AG20443 (cell line): ENCODE measurements around the gene DPH6.
"Not testable (repeated sequence)": the region's sequence is repeated elsewhere in the genome, so short reads cannot be mapped to it uniquely, and the experiment has no call there.

ENCODE experiments used
- DNase-seq: peaks from one replicate; pipeline ENCODE4 v3.0.0; 2012; ENCODE audit warnings: low spot score, mixed read lengths

Gene DPH6

GRCh38 chr15:35437157-35437556 is 108.8 kb downstream of the DPH6 start:
- DNase-seq: peak; percentile 27

DNA sequence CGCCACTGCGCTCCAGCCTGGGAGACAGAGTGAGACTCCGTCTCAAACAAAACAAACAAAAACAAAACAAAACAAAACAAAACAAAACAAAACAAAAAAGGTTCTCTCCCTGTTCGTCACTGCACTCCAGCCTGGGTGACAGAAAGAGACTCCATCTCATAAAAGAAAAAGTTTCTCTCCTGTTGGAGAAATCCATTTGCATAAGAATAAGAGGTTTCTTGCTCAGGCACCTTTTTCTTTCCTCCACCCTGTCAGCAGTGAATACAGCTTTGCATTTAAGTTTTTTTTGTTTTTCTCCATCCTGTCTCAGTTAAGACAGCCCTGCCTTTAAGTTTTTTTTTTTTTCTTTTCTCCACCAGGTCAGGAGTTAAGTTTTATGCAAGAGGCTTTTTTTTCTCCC is 109.5 kb downstream of the DPH6 start:
- no peak for DNase-seq

GRCh38 chr15:35431281-35431680 is 114.7 kb downstream of the DPH6 start:
- no peak for DNase-seq

GRCh38 chr15:35430301-35430700 is 115.7 kb downstream of the DPH6 start:
- DNase-seq: no peak

GRCh38 chr15:35427496-35427895 is 118.5 kb downstream of the DPH6 start:
- DNase-seq: no peak

GRCh38 chr15:35427091-35427490 is 118.9 kb downstream of the DPH6 start:
- peak; percentile 34 for DNase-seq

DNA sequence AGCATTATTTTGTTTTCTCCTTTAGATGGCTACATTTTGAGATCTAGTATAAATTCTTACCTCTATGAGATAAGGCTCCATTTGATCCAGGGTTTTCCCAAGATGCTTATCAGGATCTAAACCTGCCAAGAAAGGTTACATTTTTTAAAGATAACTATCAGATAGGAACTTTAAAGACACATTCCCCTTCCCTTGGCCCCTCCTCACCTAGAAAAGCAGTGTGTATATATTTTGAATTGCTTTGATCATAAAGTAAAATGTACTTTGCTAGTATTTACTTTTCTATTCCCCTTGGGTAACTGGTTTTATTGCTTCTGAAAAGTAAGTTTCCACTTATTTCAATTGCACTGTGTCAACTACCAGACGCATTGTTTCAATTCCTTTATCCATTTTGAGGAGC is 135.2 kb downstream of the DPH6 start:
- DNase-seq: no peak

- peak; percentile 8 for DNase-seq
Observed at GRCh38 chr15:35399901-35400300, 146.1 kb downstream of the DPH6 start.

DNA sequence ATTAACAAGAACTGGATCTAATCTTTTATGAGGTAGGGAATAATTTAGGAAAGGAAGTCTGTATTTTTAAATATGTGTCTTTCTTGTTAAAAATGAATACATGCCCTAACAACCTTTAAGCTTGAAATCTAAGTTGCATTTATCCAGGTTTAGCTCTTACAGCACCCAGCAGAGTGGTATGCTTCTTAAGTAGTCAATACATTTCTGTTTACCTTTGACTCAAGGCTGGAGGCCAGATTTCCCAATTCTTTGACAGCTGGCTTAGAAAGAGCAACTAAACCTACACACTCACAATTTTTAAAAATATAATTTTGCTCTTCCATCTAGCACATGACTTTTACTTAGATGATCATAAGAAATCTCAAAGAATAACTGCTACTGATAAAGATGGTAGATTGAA is 148.9 kb downstream of the DPH6 start:
- no peak for DNase-seq

DNA sequence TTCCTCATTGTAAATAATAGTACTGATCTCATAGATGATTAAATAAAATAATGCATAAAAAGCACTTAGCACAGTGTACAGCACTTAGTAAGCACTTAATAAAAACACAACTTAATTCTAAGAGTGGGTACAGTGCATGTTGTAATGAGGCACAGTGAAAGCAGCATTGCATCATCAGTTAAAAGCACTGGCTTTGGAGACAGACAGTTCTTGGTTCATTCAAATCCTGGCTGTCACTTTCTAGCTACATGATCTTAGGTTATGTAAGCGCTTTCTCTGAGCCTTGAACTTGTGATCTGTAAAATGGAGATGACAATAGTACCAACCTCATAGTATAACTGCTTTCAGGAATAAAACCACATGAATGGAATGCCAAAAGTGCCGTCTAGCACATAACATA is 151.5 kb downstream of the DPH6 start:
- DNase-seq: no peak

DNA sequence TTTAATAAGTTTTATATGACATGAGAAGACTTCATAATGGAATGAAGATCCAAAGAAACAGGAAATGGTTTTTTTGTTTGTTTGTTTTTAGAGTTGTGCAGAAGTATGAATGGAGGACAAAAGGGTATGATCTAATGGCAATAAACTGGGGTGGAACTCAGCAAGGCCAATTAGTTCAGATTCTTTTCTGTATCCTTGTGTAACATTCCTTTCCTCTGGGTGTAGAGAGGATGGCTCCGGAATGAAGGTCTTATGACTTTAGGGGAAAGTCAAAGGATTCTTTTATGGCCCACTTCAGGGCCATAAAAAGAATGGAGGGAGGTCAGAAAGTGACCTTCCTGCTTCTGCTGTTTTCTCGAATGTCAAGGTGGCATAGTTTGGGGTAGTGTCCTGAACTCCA is 152.6 kb downstream of the DPH6 start:
- peak; percentile 38 for DNase-seq

GRCh38 chr15:35391408-35391984 is 154.5 kb downstream of the DPH6 start:
- not testable (repeated sequence) for DNase-seq

- no peak for DNase-seq
Observed at GRCh38 chr15:35383506-35383905, 162.5 kb downstream of the DPH6 start.

DNA sequence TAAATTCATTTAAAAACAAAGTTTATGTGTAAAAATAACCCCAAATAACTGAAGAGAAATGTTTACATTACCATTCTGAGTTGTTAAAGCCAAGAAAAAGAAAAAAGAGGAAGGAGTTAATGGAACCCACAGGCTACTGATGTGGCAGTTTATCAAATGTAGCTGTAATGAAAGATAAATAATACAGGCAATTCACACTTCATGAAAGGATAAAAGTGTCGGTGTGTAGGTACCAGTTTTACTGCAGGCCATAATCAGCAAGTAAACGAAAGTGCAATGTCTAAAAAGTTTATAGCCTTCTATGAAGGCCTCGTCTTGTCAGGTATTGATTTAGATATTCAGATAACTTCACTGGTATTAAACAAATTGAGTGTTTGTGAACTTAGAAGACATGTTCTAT is 164.6 kb downstream of the DPH6 start:
- DNase-seq: no peak

GRCh38 chr15:35379972-35380371 is 166.0 kb downstream of the DPH6 start:
- no peak for DNase-seq

DNA sequence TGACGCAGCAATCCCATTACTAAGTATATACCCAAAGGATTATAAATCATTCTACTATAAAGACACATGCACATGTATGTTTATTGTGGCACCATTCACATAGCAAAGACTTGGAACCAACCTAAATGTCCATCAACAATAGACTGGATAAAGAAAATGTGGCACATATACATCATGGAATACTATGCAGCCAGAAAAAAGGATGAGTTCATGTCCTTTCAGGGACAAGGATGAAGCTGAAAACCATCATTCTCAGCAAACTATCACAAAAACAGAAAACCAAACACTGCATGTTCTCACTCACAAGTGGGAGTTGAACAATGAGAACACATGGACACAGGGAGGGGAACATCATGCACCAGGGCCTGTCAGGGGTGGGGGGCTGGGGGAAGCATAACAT is 167.5 kb downstream of the DPH6 start:
- DNase-seq: not testable (repeated sequence)

- no peak for DNase-seq
Observed at GRCh38 chr15:35376707-35377106, 169.3 kb downstream of the DPH6 start.

DNA sequence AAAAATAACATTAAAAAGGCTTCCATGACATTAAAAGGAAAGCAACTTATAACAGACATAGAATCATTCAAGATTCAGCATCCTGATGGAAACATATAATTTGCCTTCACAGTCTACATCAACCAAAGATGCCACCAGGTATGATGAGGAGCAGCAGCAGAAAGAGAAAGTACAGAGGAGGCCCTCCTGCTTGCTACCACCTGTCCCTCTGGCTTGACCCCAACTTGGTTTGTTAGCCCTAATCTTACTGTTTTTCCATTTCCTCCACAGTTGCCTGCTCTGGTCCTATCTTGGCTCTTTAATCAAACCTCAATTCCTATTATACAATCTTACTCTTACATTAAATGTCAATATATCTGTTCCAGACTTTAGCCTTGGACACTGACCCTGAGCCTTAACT is 171.3 kb downstream of the DPH6 start:
- no peak for DNase-seq

DNA sequence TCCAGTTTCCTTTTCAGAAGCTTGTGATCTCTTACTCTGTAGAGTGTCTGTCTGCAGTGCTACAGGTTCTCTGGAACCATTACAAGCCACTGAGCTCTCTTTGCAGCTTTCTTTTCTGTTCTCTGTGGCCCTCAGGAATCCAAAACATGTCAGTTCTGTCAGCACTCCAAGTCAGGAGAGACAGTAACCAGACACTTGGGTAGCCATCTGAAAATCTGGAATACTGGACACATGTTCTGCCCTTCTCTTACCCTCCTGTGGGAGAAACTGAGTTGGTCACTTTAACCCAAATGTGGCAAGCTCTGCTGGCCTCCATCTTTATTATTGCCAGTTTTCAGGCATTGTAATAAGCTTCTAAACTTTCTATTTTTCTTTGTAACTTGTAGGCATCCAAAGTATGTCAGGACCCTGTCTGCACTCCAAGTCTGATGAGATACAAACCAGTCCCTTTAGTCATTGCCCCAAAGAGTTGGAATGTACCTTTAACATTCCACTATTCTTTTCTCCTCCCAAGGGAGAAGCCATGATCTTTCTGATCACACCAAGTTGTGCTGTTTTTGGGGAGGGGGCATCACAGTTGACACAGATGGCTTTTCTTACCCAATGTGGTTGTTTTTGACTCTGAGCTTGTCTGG is 183.7 kb downstream of the DPH6 start:
- peak; percentile 59 for DNase-seq

- DNase-seq: no peak
Observed at GRCh38 chr15:35358824-35359223, 187.1 kb downstream of the DPH6 start.

GRCh38 chr15:35351059-35351458 is 194.9 kb downstream of the DPH6 start:
- DNase-seq: no peak

DNA sequence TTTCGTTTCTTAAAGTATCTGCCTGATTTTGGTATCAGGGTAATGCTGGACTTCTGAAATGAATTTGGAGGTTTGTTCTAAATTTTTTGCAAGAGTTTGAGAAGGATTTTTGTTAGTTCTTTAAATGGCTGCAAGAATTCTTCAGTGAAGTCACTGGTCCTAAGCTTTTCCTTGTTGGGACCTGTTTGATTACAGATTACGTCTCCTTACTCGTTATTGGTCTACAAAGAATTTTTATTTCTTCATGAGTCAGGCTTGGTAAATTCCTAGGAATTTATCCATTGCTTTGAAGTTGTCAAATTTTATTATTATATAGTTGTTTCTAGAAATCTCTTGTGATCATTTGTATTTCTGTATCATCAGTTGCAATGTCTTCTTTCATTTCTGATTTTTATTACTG is 196.0 kb downstream of the DPH6 start:
- DNase-seq: no peak

DNA sequence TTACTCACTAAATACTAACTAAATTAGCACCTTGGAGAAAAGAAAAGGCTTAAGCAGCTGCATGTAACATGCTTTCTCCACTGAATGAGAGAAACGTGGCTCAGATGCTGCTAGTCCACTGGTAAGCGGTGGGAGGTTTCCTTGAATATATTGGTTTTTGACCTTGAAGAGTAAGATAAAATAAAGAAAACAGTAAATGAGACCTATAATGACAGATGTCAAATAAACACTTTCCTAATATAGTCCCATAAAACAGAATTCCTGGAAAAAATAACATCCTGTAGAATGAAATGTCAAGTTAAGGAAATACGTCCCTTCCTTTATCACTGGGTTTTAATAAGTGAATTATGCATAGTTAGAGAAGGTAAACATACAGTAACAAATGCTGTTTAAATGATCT is 215.0 kb downstream of the DPH6 start:
- DNase-seq: no peak

GRCh38 chr15:35330048-35330695 is 215.8 kb downstream of the DPH6 start:
- no peak for DNase-seq
